ENCODE results near the gene NEO1.

GRCh38 chr15:73353734-73354133 is 301.5 kb downstream of the NEO1 start:
- TF ChIP-seq CTCF (IDR thresholded peaks at IDR 0.05): no peak
- TF ChIP-seq POLR2A (IDR thresholded peaks at IDR 0.05): no peak
